WERI-Rb-1 (cell line): ENCODE results near the gene RALGPS1.

Source experiments
- DNase-seq: peaks from one replicate; pipeline ENCODE4 v3.0.0-alpha.2; 2020
- H3K27ac ChIP-seq: fragments of 250-450 bp; sonication (Bioruptor Pico); 2 replicates; pipeline ENCODE4 v1.5.1; 2020; ENCODE audit warnings: mild to moderate bottlenecking, moderate library complexity
- H3K27me3 ChIP-seq: fragments of 250-450 bp; sonication (Bioruptor Pico); 2 replicates; pipeline ENCODE4 v1.5.1; 2021; ENCODE audit warnings: mild to moderate bottlenecking, low read depth, moderate library complexity; ENCODE audit not compliant: insufficient read depth, severe bottlenecking
- H3K36me3 ChIP-seq: fragments of 250-450 bp; sonication (Bioruptor Pico); 2 replicates; pipeline ENCODE4 v1.5.1; 2020; ENCODE audit warnings: mild to moderate bottlenecking, moderate library complexity
- H3K4me3 ChIP-seq: 2 replicates; pipeline ENCODE4 v1.5.1; 2011; ENCODE audit warnings: low read depth, mild to moderate bottlenecking, control low read depth, low read length
- H3K9me3 ChIP-seq: fragments of 250-450 bp; sonication (Bioruptor Pico); 2 replicates; pipeline ENCODE4 v1.5.1; 2021; ENCODE audit warnings: mild to moderate bottlenecking, moderate library complexity; ENCODE audit not compliant: severe bottlenecking
- TF ChIP-seq, protein P1 (sequence below): IDR thresholded peaks from 2 replicates; pipeline ENCODE4 v1.5.1; 2011; ENCODE audit warnings: low read depth, mild to moderate bottlenecking, control low read depth, inconsistent platforms, low read length

RALGPS1 gene

GRCh38 chr9:127121628-127122175 lies 207.1 kb downstream of the RALGPS1 start:
- H3K27ac ChIP-seq, result peak overlapping the region; percentile 36; the same call in 1 of the 2 replicates
- H3K4me3 ChIP-seq, result peak overlapping the region; percentile 47
- no peak for DNase-seq

GRCh38 chr9:127122176-127123063 lies 207.8 kb downstream of the RALGPS1 start, which contains the start of gene ANGPTL2:
Gene ANGPTL2 (minus strand): TSS chr9:127122635. CDS start chr9:127108731, 13,904 bp downstream.
- peak within 1 kb of the TSS; percentile 36 for H3K27ac ChIP-seq
- peaks cover 4% of the 10 kb centered on the region; the same call in 1 of the 2 replicates for H3K36me3 ChIP-seq
- TF ChIP-seq, protein P1, sequence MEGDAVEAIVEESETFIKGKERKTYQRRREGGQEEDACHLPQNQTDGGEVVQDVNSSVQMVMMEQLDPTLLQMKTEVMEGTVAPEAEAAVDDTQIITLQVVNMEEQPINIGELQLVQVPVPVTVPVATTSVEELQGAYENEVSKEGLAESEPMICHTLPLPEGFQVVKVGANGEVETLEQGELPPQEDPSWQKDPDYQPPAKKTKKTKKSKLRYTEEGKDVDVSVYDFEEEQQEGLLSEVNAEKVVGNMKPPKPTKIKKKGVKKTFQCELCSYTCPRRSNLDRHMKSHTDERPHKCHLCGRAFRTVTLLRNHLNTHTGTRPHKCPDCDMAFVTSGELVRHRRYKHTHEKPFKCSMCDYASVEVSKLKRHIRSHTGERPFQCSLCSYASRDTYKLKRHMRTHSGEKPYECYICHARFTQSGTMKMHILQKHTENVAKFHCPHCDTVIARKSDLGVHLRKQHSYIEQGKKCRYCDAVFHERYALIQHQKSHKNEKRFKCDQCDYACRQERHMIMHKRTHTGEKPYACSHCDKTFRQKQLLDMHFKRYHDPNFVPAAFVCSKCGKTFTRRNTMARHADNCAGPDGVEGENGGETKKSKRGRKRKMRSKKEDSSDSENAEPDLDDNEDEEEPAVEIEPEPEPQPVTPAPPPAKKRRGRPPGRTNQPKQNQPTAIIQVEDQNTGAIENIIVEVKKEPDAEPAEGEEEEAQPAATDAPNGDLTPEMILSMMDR, result no peak
- peak; percentile 82 for DNase-seq
- H3K9me3 ChIP-seq, result no peaks in the 10 kb centered on the region
- no peaks in the 10 kb centered on the region for H3K27me3 ChIP-seq
- peak within 1 kb of the TSS; percentile 47 for H3K4me3 ChIP-seq

More at GRCh38 chr9:127121628-127122175, 207.1 kb downstream of the RALGPS1 start:
- Histone ChIP-seq H3K36me3 (peaks cover 4% of the 10 kb centered on the region; the same call in 1 of the 2 replicates), H3K27me3 (no peaks in the 10 kb centered on the region), H3K9me3 (no peaks in the 10 kb centered on the region)
- TF ChIP-seq, protein P1, result no peak

GRCh38 chr9:127123064-127123890 lies 208.7 kb downstream of the RALGPS1 start:
- Histone ChIP-seq H3K27ac (peak overlapping the region; percentile 36), H3K4me3 (peak overlapping the region; percentile 47), H3K9me3 (no peaks in the 10 kb centered on the region), H3K27me3 (no peaks in the 10 kb centered on the region), H3K36me3 (peaks cover 4% of the 10 kb centered on the region; the same call in 1 of the 2 replicates)
- TF ChIP-seq, protein P1, result no peak
- DNase-seq, result peak; percentile 74

DNA sequence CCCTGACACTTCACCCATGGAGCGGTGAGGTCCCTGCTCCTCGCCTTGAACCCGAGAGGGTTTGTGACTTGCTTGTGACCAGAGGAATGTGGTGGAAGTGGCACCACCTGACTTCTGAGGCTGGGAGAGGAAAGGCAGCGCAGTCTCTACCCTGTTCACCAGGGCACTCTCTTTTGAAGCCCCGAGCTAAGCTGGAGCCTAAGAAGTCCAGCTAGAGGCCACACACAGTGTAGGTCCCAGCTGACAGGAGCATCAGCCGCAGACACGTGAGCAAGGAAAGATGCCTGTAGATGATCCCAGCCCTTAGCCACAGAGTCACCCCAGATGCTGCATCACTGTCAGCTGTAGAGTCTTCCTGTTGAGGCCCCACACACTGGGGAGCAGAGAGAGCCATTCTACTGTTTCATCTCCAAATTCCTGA lies 209.5 kb downstream of the RALGPS1 start:
- H3K9me3 ChIP-seq, result no peaks in the 10 kb centered on the region
- no peak for DNase-seq
- H3K4me3 ChIP-seq, result no peak overlapping the region
- no peak overlapping the region for H3K27ac ChIP-seq
- H3K27me3 ChIP-seq, result no peaks in the 10 kb centered on the region
- TF ChIP-seq, protein P1, result no peak
- H3K36me3 ChIP-seq, result peaks cover 2% of the 10 kb centered on the region; the same call in 1 of the 2 replicates

DNA sequence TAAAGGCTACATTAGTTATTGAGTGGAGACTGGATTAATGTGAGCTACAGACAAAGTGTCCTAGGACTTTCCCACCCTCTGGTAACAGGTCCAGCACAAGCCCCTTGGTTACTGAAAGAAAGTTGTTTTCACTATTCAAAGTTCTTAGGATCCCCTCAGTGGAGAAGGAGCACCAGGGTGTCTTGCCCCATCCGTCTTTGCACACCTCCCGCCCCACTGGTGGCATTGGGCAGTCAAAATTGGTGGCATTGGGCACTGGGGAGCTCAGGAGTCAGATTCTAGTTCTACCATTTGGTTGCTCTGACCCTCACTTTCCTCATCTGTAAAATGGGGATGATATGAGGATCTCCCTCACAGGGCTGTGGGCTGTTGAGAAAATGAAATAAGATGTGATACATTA lies 210.2 kb downstream of the RALGPS1 start:
- TF ChIP-seq, protein P1, result no peak
- Histone ChIP-seq H3K27ac (no peak overlapping the region), H3K4me3 (no peak overlapping the region), H3K36me3 (no peaks in the 10 kb centered on the region), H3K9me3 (no peaks in the 10 kb centered on the region), H3K27me3 (no peaks in the 10 kb centered on the region)
- DNase-seq, result no peak
